DOHH2 (cell line): Measurements from ENCODE around the gene STX8.
"Not testable (repeated sequence)": the region's sequence is repeated elsewhere in the genome, so short reads cannot be mapped to it uniquely, and the experiment has no call there.

Experiments
- CTCF ChIP-seq: fragments of 200-600 bp; sonication (generic); IDR thresholded peaks from one replicate; pipeline ENCODE4 v1.5.1; 2014; ENCODE audit warnings: antibody characterized with exemption, mild to moderate bottlenecking, low read depth, low read length; ENCODE audit not compliant: poor library complexity, severe bottlenecking
- EZH2phosphoT487 ChIP-seq: fragments of 200-600 bp; sonication (generic); IDR thresholded peaks from 2 replicates; pipeline ENCODE4 v1.6.1; 2017; ENCODE audit warnings: borderline replicate concordance, mild to moderate bottlenecking, antibody characterized with exemption, low read length, moderate library complexity, mixed read lengths

GRCh38 chr17:9257630-9257965 is 318.0 kb downstream of the STX8 start:
- TF ChIP-seq EZH2phosphoT487, CTCF: not testable (repeated sequence)
